Measurements from ENCODE around the gene NCKAP1. TPM values are rescaled to one million over a fixed set of nuclear protein-coding genes. Genes with fewer than 3 reads are reported as not detected.

NCKAP1 gene
- polyA plus RNA-seq, 3 donors from 2014 or later: 0.52 to 3.7 (median 2.2) TPM

- no peak overlapping the region for H3K4me3 Mint-ChIP-seq
- peaks cover 0 to 12% (median 4%) of the 10 kb centered on the region in 6 donors for H3K9me3 Mint-ChIP-seq
- peaks cover 4 to 11% of the 10 kb centered on the region in 2 donors for H3K4me1 Mint-ChIP-seq
- peaks cover 0 to 5% (median 0%) of the 10 kb centered on the region in 3 donors for H3K36me3 Mint-ChIP-seq
- no peak overlapping the region for H3K27ac Mint-ChIP-seq
- H3K27me3 Mint-ChIP-seq (ENCODE audit: low read depth in 3 of 3): peaks cover 5 to 36% (median 10%) of the 10 kb centered on the region in 3 donors
- DNase-seq: no peak
These were observed 168.0 kb downstream of the NCKAP1 start for GRCh38 chr2:182870227-182870626.

GRCh38 chr2:182868054-182868796 is 170.0 kb downstream of the NCKAP1 start:
- no peak for DNase-seq
- Mint-ChIP-seq H3K4me3 (no peak overlapping the region), H3K9me3 (peaks cover 0 to 12% (median 2%) of the 10 kb centered on the region in 6 donors), H3K36me3 (peaks cover 0 to 5% (median 0%) of the 10 kb centered on the region in 3 donors), H3K4me1 (peaks cover 4 to 11% of the 10 kb centered on the region in 2 donors), H3K27me3 (ENCODE audit: low read depth in 3 of 3) (peaks cover 5 to 37% (median 10%) of the 10 kb centered on the region in 3 donors), H3K27ac (no peak overlapping the region)

- DNase-seq: no peak
- Mint-ChIP-seq H3K36me3 (peaks cover 0 to 5% (median 0%) of the 10 kb centered on the region in 3 donors), H3K9me3 (peaks cover 0 to 7% (median 2%) of the 10 kb centered on the region in 6 donors), H3K4me1 (peaks cover 4 to 11% of the 10 kb centered on the region in 2 donors), H3K27ac (no peak overlapping the region), H3K27me3 (ENCODE audit: low read depth in 3 of 3) (peaks cover 5 to 34% (median 10%) of the 10 kb centered on the region in 3 donors), H3K4me3 (no peak overlapping the region)
These were observed 170.7 kb downstream of the NCKAP1 start for GRCh38 chr2:182867426-182868053.

- peaks cover 4 to 11% of the 10 kb centered on the region in 2 donors for H3K4me1 Mint-ChIP-seq
- peaks cover 0 to 7% (median 2%) of the 10 kb centered on the region in 6 donors for H3K9me3 Mint-ChIP-seq
- H3K4me3 Mint-ChIP-seq: peak within 1 kb of the TSS in 2 of 5 donors; percentile 34 to 36
- no peak within 1 kb of the TSS for H3K27ac Mint-ChIP-seq
- peaks cover 5 to 31% (median 10%) of the 10 kb centered on the region in 3 donors for H3K27me3 Mint-ChIP-seq (ENCODE audit: low read depth in 3 of 3)
- DNase-seq: no peak
- H3K36me3 Mint-ChIP-seq: peaks cover 0 to 5% (median 0%) of the 10 kb centered on the region in 3 donors
These were observed 171.5 kb downstream of the NCKAP1 start, which contains the start of gene FRZB for GRCh38 chr2:182866461-182867406. TSS of gene FRZB (minus strand) at chr2:182866637. CDS start at chr2:182866552, 85 bp downstream.

- peak overlapping the region in 1 of 5 donors; percentile 16 for H3K4me3 Mint-ChIP-seq
- H3K27me3 Mint-ChIP-seq (ENCODE audit: low read depth in 3 of 3): peaks cover 5 to 29% (median 10%) of the 10 kb centered on the region in 3 donors
- peaks cover 0 to 5% (median 0%) of the 10 kb centered on the region in 3 donors for H3K36me3 Mint-ChIP-seq
- peaks cover 4 to 11% of the 10 kb centered on the region in 2 donors for H3K4me1 Mint-ChIP-seq
- no peak for DNase-seq
- no peak overlapping the region for H3K27ac Mint-ChIP-seq
- peaks cover 0 to 7% (median 2%) of the 10 kb centered on the region in 6 donors for H3K9me3 Mint-ChIP-seq
These were observed 172.2 kb downstream of the NCKAP1 start for GRCh38 chr2:182866095-182866460.

GRCh38 chr2:182864949-182865570 is 173.2 kb downstream of the NCKAP1 start:
- no peak overlapping the region for H3K4me3 Mint-ChIP-seq
- H3K4me1 Mint-ChIP-seq: peaks cover 4 to 11% of the 10 kb centered on the region in 2 donors
- H3K9me3 Mint-ChIP-seq: peaks cover 0 to 7% (median 2%) of the 10 kb centered on the region in 6 donors
- H3K27ac Mint-ChIP-seq: no peak overlapping the region
- DNase-seq: no peak
- H3K27me3 Mint-ChIP-seq (ENCODE audit: low read depth in 3 of 3): peaks cover 6 to 28% (median 10%) of the 10 kb centered on the region in 3 donors
- H3K36me3 Mint-ChIP-seq: peaks cover 0 to 5% (median 0%) of the 10 kb centered on the region in 3 donors

- Mint-ChIP-seq H3K36me3 (peaks cover 0 to 5% (median 0%) of the 10 kb centered on the region in 3 donors), H3K9me3 (peaks cover 0 to 7% (median 2%) of the 10 kb centered on the region in 6 donors), H3K27me3 (ENCODE audit: low read depth in 3 of 3) (peaks cover 5 to 28% (median 10%) of the 10 kb centered on the region in 3 donors), H3K4me3 (no peak overlapping the region), H3K4me1 (peaks cover 4 to 11% of the 10 kb centered on the region in 2 donors), H3K27ac (no peak overlapping the region)
- DNase-seq: no peak
These were observed 174.6 kb downstream of the NCKAP1 start for GRCh38 chr2:182863642-182864041.

- Mint-ChIP-seq H3K36me3 (peaks cover 0 to 5% (median 0%) of the 10 kb centered on the region in 3 donors), H3K9me3 (peaks cover 0 to 18% (median 3%) of the 10 kb centered on the region in 6 donors)
These were observed 176.2 kb downstream of the NCKAP1 start for GRCh38 chr2:182862091-182862490.

GRCh38 chr2:182860858-182861257 is 177.4 kb downstream of the NCKAP1 start:
- Mint-ChIP-seq H3K4me3 (no peak overlapping the region), H3K36me3 (peaks cover 0 to 4% (median 0%) of the 10 kb centered on the region in 3 donors), H3K4me1 (peaks cover 0 to 5% of the 10 kb centered on the region in 2 donors), H3K9me3 (peaks cover 0 to 16% (median 3%) of the 10 kb centered on the region in 6 donors), H3K27me3 (ENCODE audit: low read depth in 3 of 3) (peaks cover 2 to 17% (median 5%) of the 10 kb centered on the region in 3 donors), H3K27ac (no peak overlapping the region)
- DNase-seq: no peak

More at GRCh38 chr2:182862091-182862490, 176.2 kb downstream of the NCKAP1 start:
- H3K27ac Mint-ChIP-seq: no peak overlapping the region
- peaks cover 5 to 23% (median 10%) of the 10 kb centered on the region in 3 donors for H3K27me3 Mint-ChIP-seq (ENCODE audit: low read depth in 3 of 3)
- H3K4me1 Mint-ChIP-seq: peaks cover 4 to 11% of the 10 kb centered on the region in 2 donors
- H3K4me3 Mint-ChIP-seq: no peak overlapping the region
- no peak for DNase-seq

Other genes with a start within 250 kb of the NCKAP1 start
- not detected for gene FRZB, start 171.8 kb downstream of the NCKAP1 start, polyA plus RNA-seq
- gene DUSP19, start 40.3 kb upstream of the NCKAP1 start, polyA plus RNA-seq: 1 to 10 TPM in 1 of 3 donors, under 1 TPM in 1, not detected in 1; 0.91 to 1.3 TPM
- gene NUP35, start 86.0 kb upstream of the NCKAP1 start, polyA plus RNA-seq: 1 to 10 TPM; 2.4 to 6.1 (median 5.0) TPM